ENCODE measurements around the gene TXNDC17.

DNA sequence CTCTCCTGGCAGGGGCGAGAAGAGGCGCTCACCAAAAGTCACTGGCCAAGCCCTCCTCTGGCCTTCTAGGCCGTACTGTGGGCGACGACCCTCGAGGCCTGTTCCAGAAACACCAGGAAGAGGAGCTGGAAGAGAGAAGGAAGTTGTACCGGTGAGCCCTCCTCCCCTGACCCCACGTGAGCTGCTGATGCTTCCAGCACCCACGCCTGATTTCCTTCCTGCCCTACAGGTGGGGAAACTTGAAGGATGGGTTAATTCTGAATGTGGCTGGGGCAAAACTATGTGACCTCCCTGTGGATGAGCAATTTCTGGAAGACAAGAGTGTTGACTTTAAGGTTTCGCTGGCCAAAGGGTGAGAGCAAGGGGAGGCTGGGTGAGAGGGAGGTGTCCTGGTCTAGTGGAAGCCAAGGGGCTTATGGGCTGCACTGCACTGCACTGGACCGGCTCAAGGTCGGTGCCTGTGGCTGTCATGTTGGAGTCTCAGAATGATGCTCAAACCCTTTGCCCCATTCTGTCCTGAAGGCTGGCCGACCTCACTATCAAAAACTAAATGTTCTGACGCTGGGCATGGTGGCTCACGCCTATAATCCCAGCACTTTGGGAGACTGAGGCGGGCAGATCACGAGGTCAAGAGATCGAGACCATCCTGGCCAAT is 16.9 kb downstream of the TXNDC17 start:
- TF ChIP-seq POLR2AphosphoS5 (IDR thresholded peaks at IDR 0.05; ENCODE audit: insufficient read depth in 1 of 2, low read depth in 1 of 2), result no peak
- TF ChIP-seq, protein P1, sequence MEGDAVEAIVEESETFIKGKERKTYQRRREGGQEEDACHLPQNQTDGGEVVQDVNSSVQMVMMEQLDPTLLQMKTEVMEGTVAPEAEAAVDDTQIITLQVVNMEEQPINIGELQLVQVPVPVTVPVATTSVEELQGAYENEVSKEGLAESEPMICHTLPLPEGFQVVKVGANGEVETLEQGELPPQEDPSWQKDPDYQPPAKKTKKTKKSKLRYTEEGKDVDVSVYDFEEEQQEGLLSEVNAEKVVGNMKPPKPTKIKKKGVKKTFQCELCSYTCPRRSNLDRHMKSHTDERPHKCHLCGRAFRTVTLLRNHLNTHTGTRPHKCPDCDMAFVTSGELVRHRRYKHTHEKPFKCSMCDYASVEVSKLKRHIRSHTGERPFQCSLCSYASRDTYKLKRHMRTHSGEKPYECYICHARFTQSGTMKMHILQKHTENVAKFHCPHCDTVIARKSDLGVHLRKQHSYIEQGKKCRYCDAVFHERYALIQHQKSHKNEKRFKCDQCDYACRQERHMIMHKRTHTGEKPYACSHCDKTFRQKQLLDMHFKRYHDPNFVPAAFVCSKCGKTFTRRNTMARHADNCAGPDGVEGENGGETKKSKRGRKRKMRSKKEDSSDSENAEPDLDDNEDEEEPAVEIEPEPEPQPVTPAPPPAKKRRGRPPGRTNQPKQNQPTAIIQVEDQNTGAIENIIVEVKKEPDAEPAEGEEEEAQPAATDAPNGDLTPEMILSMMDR (IDR thresholded peaks at IDR 0.05), result no peak
